ENCODE data around the gene NR4A1. TPM values are rescaled to one million over a fixed set of nuclear protein-coding genes. Genes with fewer than 3 reads are reported as not detected.

Gene NR4A1
- total RNA-seq, 1 donor from 2014 or later = 21.7 TPM

- Mint-ChIP-seq H3K4me1 (ENCODE audit: low read depth) (peaks cover 30% of the 10 kb centered on the region), H3K4me3 (ENCODE audit: low read depth) (no peak overlapping the region), H3K27me3 (peaks cover 26% of the 10 kb centered on the region), H3K27ac (peak overlapping the region; percentile 93), H3K36me3 (ENCODE audit: insufficient read depth) (no peaks in the 10 kb centered on the region), H3K9me3 (ENCODE audit: low read depth) (no peaks in the 10 kb centered on the region)
- DNase-seq (ENCODE audit: low spot score, unreplicated experiment) = no peak
- TF ChIP-seq CTCF (IDR thresholded peaks at IDR 0.05; ENCODE audit: unreplicated experiment) = no peak
Measured at GRCh38 chr12:52019113-52019770, 32.0 kb upstream of the NR4A1 start.

- H3K4me1 Mint-ChIP-seq (ENCODE audit: low read depth) = peaks cover 33% of the 10 kb centered on the region
- DNase-seq (ENCODE audit: low spot score, unreplicated experiment) = peak; percentile 64
- H3K9me3 Mint-ChIP-seq (ENCODE audit: low read depth) = no peaks in the 10 kb centered on the region
- peak overlapping the region; percentile 8 for H3K27ac Mint-ChIP-seq
- peak; percentile 91 for TF ChIP-seq CTCF (IDR thresholded peaks at IDR 0.05; ENCODE audit: unreplicated experiment)
- H3K36me3 Mint-ChIP-seq (ENCODE audit: insufficient read depth) = no peaks in the 10 kb centered on the region
- H3K27me3 Mint-ChIP-seq = peaks cover 32% of the 10 kb centered on the region
- H3K4me3 Mint-ChIP-seq (ENCODE audit: low read depth) = peak overlapping the region; percentile 44
Measured at GRCh38 chr12:52020539-52021336, 30.5 kb upstream of the NR4A1 start.

- Mint-ChIP-seq H3K4me3 (ENCODE audit: low read depth) (peak overlapping the region; percentile 69), H3K4me1 (ENCODE audit: low read depth) (peaks cover 30% of the 10 kb centered on the region), H3K36me3 (ENCODE audit: insufficient read depth) (no peaks in the 10 kb centered on the region), H3K27ac (peak overlapping the region; percentile 24), H3K27me3 (peaks cover 16% of the 10 kb centered on the region), H3K9me3 (ENCODE audit: low read depth) (no peaks in the 10 kb centered on the region)
- no peak for TF ChIP-seq CTCF (IDR thresholded peaks at IDR 0.05; ENCODE audit: unreplicated experiment)
- DNase-seq (ENCODE audit: low spot score, unreplicated experiment) = no peak
Measured at GRCh38 chr12:52022841-52023181, 28.4 kb upstream of the NR4A1 start.

- peaks cover 30% of the 10 kb centered on the region for H3K4me1 Mint-ChIP-seq (ENCODE audit: low read depth)
- peak; percentile 93 for TF ChIP-seq CTCF (IDR thresholded peaks at IDR 0.05; ENCODE audit: unreplicated experiment)
- H3K36me3 Mint-ChIP-seq (ENCODE audit: insufficient read depth) = no peaks in the 10 kb centered on the region
- H3K27ac Mint-ChIP-seq = no peak overlapping the region
- H3K27me3 Mint-ChIP-seq = peaks cover 16% of the 10 kb centered on the region
- DNase-seq (ENCODE audit: low spot score, unreplicated experiment) = peak; percentile 90
- H3K9me3 Mint-ChIP-seq (ENCODE audit: low read depth) = no peaks in the 10 kb centered on the region
- H3K4me3 Mint-ChIP-seq (ENCODE audit: low read depth) = peak overlapping the region; percentile 69
Measured at GRCh38 chr12:52023182-52023975, 27.9 kb upstream of the NR4A1 start.

Data from progenitor cell of endocrine pancreas (in vitro differentiated cells).